8988T (cell line): ENCODE data around the gene PPARGC1A.

Experiments used
- DNase-seq: peaks from one replicate; pipeline ENCODE4 v3.0.0; 2011

The PPARGC1A gene

DNA sequence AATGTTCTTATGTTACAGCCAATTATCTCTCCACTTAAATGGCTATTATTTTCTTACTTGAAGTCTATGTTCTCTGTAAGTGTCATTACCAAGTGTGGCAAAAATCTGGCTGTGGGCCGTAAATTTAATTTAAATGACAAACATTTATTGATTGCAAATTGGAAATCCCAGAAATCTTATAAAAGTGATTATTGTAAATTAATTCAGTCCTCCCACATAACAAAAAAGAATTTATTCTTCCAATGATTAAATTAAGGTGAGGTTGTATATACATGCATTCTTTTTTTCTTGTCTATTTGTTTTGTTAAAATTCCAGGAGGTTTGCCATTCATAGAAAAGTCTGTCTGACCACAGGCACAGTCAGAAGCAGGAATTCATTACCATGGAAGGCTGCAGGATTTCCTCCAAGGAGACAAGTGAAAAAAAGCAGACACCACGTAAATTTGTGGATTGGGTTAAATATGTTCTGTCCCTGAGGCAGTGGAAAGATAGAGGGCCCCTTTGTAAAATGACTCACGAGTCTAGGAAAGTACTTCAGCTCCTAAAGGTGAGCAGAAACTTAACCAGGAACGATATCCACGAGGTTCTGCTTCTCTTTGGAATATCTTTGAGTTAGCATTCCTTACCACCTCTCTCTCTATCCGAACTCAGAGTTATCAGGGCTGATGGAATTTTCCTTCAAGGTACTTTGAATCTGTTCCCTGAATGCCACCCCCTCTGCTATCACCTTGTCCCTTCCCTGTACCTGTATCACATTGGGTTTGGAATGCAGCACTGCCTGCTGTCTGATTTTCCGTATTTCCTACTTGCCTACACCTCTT, 10.7 kb downstream of the PPARGC1A start:
- no peak for DNase-seq

DNA sequence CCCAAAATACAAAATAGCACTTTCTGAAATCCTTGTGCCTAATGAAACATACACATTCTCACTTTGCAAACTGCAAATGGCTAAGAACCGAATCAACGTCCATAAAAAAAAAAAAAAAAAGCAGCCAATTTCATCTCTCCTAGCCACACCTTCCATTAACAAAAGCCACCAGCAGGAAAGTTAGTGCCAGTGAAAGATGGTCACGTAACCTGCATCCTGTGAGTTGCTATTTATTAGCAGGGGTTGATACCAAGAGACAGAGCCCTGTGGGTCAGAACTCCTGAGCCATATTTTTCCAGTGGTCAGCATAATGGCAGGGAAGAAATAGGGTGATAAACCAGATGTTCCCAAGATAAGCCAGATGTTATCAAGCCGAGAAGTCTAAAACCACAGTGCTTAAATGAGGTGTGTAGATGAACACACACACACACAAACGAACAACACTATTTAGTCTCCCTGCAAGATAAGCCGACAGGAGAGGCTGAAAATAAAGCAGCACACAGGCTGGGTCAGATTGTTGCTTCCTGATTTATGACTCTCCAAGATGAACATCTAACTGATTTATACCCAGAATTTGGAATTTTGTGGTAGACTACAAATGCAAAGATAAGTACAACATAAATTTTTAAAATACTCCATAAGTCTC, 11.5 kb downstream of the PPARGC1A start:
- no peak for DNase-seq

DNA sequence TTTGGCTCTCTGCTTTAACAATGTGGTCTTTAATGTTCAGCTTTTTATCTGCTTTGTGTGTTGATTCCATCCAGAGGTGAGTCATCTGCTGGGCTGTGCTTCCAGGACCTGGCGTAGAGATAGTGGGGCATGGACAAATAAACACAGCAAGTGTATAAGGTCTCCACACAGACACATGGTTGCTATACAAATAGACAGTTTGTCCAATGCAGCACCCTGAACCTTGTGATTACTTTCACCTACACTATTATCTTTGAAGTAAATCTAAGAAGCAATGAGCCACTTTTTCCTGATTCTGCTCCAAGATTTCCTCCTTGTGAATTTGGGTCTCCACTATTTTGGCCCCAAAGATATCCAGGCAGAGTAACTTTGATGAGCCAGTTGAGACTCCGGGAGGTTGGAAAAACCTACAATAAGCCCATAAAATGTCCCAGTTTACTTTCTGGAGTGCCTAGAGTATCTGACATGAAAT, 12.1 kb downstream of the PPARGC1A start:
- no peak for DNase-seq

DNA sequence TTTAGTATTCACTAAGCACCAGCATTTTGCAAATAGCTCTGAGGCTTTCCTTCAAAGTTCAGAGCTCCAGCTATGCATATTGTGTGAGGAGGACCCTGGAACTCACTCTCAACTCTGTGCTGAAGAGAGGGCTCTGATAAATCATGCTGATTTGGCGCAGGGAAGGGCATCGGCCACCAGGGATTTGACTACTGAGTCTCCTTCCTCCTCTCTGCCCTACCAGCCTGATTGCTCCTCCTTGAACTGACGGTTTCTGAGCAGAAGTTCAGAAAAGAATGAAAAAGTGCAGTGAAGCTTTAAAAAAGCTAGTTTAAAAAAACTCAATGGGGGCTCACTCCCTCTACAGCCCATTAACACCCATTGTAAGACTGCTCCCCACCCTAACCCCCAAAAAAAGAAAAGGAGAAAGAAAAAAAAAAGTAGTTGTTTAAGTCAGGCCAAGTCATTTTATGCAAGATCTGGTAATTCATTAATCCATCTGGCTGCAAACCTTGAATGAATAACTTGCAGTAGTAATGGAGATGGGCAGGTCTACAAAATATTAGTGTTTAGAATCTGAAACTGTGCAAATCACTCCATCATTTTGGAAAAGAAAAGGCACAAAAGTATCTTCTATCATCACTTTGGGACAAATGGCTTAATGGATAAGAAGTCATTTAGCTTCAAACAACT, 13.3 kb downstream of the PPARGC1A start:
- DNase-seq: no peak

DNA sequence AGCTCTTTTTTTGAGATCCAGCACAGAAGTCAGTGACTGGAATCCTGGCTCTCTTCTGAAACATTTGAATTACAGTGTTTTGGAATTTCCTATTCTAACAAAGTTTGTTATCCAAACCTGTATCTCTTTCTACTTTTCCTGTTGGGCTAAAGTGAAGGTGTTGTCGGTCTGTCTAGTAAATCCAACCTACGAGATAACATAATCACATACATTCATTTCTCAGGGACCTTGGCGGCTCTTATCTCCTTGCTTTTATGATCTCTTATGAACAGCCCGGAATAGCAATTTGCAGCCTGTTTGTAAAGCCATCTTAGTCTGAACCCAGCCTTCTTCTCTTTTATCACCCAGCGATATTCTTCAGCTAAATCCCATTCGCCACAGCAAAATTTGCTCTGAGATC, 14.5 kb downstream of the PPARGC1A start:
- DNase-seq: no peak

DNA sequence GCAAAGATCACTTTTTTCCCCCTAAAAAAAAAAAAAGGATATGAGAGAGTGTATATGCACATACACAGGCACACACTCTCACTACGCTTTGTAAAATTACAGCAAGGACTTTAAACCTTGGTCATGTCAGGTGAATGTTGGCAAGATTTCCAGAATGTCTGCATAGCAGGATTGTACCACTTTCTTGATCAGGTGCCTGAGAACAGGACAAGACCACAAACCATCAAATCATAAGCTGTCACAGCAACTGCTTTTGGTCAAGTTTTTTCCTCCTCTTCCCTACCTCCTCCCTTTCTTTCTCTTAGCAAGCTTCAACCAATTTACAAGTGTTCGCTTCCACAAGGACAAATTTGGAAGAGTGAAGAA, 15.3 kb downstream of the PPARGC1A start:
- DNase-seq: no peak

DNA sequence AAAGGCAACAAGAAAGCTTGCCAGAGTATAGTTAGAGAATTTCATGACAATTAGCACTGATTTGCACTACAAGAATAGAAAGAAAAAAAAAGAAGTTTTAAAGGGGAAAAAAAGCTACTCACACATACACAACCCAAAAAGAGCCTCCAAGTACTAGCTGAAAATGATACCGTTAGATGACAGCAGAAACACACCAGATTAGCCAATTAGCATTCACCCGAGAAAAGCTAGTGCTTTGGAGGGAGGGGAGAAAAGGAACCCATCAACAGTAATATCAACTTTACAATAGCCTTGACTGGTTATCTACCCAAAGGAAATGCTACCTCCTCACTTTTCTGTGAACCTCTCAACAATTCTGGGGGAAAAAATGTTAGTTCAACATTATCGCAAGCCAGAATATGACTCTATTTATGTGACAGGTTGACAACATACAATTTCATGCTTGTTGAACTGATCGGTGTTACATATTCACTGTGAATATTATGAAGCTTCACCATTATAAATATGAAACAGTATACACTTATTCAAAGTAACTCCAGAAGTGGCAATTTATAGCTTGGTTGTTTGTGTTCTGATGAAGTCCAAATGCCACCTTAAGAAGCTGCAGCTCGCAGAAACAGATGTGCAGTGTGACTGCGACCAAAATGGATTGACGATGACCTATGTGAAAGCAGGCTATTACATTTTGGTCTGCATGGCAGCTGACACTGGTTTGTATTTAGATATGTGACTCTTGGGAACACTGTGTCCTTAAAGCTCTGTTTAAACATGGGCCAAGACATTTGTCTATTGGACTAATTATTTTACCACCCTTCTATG, 15.9 kb downstream of the PPARGC1A start:
- DNase-seq: no peak

DNA sequence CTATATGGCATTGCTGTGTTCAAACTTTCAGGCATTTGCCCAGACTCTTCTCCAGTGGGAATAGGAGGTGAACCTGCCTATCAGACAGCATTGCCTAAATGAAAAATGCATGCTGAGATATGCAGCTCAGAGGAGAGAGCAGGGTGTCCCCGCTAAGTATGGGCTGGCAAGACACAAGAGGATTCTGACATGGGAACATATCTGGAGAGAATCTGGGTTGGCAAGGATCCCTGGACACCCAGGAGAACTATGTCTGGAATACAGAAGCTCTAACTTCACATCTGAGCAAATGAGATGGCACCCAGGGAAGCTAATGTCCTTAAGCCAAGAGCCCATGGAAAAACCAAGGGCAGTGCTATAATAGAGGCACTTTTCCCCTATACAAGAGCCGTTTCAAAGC, 18.4 kb downstream of the PPARGC1A start:
- no peak for DNase-seq

DNA sequence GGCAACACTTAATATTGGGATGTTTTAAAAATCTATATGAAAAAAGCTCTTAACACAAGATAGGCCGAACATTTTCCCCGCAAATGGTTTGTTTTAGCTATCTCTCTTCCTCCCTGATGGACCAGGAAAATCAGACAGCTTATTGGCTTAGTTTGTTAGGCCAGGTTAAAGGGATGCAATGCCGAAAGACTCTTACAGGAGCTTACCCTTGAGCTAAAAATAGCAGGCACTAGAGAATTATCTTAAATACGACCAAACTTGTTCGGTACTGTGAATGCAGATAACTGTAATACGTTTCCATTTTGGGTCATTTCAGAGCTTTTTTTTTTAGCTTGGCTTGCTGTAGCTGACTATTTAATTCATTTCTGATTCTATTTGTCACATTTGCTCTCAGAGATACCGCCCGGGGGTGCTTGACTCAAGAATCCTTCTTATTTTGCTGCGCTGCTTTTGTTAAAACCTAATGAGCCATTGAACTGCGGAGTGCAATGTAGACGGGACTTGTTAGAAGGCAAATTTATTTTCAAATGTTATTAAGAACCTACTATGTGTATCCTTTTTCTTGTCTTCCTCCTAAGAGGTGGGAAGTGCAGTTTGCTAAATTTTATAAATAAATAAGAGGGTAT, 23.3 kb downstream of the PPARGC1A start:
- DNase-seq: no peak

DNA sequence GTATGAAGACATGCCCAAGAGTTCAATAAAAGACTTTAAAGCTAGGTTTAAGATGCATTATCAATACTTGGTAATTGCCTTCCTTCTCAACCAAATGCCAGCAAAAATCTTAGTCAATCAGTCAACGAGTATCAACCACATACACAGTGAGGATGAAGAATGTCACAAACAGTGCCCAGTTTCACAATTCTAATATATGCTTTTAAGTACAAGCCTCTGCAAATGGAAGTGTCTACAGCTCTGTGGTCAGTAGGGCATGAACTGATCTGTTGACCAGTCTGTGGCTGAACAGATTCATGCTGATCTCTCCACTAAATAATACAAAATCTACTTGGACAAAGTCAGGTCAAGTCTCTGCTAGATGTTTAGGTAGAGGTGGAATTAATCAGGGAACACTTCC, 27.9 kb downstream of the PPARGC1A start:
- DNase-seq: no peak

DNA sequence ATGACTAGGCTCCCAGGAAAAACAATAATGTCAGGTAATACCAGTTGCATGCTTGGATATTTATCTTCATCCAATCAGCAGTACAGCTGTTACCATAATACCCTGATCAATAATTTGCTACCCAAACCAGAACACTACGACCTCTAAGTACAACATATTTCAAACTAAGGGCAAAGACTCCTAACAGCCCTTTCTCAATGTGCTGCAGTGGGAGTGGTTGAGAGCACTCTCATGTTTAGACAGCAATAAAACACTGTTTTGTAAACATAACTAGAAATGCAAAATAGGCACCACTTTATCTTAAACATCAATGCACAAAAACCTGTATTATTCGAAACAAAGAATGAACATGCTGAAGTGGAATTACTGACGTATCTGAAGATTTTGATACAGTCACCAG, 28.9 kb downstream of the PPARGC1A start:
- no peak for DNase-seq

DNA sequence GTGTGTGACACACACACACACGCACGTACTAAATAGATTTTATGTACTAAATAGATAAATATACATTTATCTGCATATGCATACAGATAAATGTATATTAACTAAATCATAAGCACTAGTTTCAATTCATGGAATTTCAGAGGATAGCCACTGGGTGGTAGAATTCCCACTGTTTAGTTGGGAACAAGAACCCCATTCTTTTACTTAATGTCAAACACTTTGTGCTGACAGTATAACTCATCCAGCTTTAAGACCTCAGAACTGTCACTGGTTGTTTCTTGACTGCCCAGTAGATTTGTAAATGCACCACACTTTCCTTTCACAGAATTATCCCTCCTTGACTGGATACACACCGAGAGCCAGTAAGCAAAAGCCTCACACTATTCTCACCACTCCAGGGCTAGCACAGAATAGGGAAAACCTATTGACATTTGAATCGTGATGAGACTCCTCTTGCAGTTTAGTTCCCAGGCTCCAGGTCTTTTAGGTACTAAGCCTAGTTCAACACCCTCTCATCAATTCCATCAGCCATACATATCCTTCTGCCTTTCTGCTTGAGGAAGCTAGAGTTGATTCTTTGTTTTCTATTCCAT, 32.4 kb downstream of the PPARGC1A start:
- DNase-seq: no peak

DNA sequence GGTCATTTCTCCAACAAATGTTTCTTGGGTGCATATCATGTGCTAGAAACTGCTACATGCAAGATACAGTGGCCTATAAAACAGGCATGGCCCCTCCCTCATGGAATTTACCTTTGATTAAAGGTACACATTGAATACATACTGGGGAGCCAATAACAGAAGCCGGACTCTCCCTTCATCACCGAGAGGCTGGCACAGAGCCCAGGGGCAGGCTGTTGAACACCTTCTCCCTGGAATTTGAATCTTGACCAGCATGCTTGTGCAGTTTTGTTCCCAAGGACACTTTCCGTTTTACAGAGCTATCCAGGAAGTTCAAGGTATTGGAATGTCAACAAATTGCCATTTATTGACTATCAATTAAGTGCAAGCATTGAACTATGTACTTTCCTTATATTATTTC, 33.2 kb downstream of the PPARGC1A start:
- no peak for DNase-seq

DNA sequence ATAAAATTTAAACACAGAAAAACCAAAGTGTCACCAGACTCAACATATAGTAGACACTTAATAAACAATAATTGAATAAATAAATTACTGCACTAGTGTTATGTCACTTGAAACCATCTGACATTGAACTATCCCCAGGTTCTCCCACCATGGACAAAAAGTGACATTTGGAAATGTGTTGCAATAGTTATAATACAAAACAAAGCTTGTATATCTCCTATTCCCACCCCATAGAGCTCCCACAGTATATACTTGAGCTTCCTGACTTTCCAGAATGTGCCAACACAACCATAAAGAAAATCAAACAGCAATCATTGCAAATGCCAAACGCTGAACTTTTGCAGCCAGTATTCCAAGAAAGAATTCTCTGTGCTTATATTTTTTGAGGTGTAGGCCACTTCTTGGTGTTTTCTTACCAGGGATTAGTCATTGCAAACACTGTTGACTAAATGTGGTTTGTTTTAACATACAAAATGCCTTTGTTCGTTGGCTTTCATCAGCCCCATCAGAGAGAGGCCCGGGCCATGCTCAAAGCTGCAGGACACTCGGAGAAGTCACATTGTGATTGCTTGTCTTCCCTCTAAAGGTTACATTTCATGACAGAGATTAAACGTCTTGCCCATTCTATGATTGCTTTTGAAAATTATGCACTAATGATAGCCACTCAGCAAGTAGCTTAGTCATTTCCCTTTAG, 33.8 kb downstream of the PPARGC1A start:
- no peak for DNase-seq

DNA sequence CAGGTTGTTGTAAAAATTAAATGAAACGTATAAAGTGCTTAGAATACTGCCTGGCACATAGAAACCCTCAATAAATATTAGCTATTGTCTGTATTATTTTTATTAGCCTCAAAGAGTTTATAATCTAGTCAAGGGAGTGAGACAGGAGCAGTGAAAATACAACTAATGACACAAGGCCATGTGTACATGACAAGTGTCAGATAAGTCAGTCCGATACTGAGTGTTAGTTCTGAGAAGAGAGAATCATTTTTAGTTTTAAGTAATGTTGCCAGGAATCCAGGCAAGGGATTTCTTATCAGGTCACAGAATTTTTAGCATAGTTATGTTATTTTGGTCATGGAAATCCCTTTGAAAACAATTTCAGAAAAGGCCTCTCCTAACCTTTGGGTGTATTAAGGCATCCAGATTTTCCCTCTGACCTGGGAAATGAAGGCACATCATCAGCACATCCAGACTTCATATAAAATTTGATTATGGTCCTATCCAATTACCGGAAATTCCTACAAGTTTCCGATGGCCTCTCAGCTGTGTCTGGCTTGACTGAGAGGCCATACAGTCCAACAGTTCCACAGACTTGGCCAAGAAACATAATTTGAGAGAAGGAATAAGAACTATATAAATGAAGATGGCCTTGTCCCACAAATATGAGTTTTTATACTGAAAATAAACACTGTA, 35.7 kb downstream of the PPARGC1A start:
- DNase-seq: no peak

DNA sequence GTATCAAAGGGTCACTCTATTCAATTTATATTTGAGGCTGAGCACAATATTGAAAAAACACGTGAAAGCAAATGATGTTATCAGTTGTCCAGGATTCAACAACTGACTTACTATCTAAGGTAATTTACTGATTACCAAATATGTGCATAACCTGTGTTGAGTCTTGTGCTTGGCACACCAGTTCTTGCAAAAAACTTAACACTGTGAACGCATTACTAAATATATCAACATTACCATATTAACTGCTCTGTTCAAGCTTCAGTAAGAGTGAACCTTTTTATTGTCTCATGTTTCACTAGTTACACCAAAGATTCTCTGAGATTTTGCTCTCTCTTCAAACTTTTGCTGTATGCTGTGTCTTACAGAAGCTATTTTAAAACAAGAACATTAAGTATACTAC, 38.4 kb downstream of the PPARGC1A start:
- DNase-seq: no peak

DNA sequence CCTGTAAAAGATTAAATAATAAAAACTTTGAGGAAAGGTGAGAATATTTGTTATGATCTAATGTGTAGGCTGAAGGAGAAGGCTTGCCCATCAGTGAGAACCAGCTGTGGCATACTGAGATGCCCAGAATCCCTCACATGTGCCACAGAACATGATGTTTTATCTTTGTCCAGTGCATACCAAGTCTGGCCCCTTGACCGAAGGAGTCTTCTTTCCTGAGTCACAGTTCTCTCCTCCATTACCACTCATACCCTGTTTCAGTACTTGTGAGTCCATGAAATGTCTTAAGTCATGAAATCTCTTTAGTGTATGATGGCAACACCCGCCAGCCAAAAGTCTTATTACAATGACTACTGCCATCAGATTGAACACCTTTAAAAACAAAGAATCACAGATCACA, 42.7 kb downstream of the PPARGC1A start:
- no peak for DNase-seq

DNA sequence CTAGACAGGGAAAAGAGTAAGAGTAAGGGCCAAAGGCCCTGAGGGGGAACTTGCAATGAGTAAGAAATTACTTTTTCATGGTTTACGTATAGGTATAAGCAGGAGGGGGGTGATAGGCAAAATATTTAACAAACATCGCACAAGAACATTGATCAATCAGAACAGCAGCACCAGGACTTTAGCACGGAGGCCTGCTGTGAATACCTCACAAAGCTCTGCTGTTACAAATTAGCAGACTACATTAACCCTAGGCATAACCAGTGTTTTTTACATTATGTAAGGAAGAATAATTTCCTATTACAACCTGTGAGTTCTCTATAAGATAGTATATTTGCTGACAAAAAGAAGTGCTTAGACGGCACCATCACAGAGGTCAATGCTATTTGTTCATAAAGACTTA, 44.9 kb downstream of the PPARGC1A start:
- DNase-seq: no peak

DNA sequence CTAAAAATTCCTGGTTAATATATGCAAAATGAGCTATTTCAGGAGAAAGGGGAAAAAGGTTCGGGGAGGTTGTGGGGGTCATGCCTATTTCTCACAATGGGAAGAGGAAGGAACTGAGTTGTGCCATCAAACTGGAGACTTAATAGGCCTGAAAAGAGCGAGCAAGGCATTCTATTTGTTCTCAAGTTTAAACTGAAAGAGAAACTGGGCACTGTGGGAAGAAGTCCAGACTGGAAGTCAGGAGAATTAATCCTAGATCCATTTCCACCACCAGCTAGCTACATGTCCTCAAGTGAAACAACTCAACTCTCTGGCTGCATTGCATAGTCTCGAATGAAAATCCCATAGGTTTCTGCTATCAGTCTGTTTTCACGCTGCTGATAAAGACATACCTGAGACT, 50.6 kb downstream of the PPARGC1A start:
- no peak for DNase-seq

DNA sequence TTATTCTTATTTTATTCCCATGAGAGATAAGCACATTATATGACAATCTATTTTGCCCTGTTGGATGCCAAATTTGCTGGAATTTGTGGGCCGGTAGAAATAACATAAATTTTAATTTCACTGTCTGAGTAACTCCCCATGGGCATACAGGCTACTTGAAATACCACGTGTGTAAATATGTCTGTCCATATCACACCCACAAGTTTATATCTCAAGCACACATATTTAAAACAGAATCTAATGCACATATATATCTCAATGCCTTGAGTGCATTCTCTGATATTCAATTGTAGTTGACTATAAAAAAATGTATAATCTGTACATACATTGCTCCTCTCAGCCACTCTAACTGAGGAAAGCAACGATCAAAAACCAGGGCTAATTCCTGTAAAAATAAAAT, 51.2 kb downstream of the PPARGC1A start:
- DNase-seq: no peak

DNA sequence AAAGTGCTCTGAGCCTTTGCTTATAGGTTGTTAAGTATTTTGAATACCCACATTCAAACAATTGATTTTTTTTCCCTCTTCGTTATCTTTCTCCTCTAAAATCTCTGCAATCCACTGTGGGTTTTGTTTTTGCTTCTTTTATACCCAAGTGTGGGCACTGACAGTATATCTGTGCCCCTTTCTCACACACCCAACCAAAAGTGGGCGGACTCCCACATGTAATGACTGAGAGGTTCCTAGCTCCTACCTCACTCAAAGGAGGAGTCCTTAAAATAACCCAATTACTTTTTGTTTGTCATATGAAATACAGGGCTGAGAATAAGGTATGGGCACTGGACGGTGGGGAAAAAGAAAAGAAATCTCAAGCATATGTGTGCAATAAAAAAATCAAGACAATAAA, 51.7 kb downstream of the PPARGC1A start:
- no peak for DNase-seq
